Measurements from ENCODE around the gene MIEN1.

Gene MIEN1

GRCh38 chr17:39697961-39698360, 32.4 kb downstream of the MIEN1 start:
- DNase-seq (ENCODE audit: low spot score) = no peak
- TF ChIP-seq CTCF (IDR thresholded peaks at IDR 0.05; ENCODE audit: extremely low read depth, missing control alignments) = no peak

DNA sequence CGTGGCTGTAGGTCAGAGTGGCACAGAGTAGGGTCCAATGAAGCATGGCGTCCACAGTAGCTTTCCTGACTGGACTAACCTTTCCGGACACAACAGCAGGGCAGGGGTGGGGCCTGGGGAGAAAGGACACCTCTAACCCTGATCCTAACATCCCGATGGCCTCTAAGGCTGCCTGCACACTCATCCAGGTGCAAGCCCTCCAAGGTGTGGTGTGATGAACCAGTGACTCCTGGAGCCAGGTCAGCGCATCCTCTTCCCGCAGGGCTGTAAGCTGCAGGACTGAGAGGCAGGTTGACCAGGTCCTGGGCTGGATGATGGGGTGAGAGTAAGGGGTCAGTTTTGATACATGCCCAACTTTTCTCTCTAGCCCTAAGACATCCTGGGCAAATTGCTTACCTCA, 33.6 kb downstream of the MIEN1 start:
- no peak for DNase-seq (ENCODE audit: low spot score)
- no peak for TF ChIP-seq CTCF (IDR thresholded peaks at IDR 0.05; ENCODE audit: extremely low read depth, missing control alignments)

DNA sequence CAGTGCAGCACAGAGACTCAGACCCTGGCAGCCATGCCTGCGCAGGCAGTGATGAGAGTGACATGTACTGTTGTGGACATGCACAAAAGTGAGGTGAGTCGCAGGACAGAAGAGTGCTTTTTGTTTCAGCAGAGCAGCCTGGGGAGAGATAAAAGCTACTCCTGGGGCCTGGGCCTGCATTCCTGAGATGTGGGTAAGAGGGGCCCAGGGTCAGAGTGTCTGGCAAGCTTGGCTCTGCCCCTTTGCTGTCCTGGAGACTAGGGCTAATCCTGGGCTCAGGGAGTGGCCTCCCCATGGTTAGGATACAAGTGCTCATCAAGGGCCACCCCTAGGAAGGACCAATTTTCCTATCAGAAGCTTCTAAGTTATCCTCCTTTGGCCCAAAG, 35.2 kb downstream of the MIEN1 start:
- TF ChIP-seq CTCF (IDR thresholded peaks at IDR 0.05; ENCODE audit: extremely low read depth, missing control alignments) = no peak

DNA sequence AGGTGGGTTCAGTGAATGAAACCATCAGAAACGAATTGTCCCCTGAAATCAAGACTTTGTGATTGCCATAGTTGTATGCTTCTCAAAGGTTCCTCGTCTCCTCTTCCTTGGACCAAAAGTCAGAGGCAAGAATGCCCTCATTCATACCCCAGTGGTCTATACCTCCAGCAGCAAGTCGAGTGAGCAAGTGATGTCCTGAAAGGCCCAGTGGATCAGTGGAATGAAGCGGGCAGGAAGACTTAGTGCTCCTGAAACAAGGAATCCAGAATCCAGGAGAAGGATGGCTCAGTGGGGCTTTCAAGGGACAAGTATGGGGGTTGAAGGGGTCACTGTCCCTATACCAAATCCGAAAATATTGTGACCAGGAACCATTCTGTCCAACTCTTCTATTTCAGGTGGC, 35.7 kb downstream of the MIEN1 start:
- no peak for DNase-seq (ENCODE audit: low spot score)

More for the DNA sequence above, 35.2 kb downstream of the MIEN1 start:
- no peak for DNase-seq (ENCODE audit: low spot score)

DNA sequence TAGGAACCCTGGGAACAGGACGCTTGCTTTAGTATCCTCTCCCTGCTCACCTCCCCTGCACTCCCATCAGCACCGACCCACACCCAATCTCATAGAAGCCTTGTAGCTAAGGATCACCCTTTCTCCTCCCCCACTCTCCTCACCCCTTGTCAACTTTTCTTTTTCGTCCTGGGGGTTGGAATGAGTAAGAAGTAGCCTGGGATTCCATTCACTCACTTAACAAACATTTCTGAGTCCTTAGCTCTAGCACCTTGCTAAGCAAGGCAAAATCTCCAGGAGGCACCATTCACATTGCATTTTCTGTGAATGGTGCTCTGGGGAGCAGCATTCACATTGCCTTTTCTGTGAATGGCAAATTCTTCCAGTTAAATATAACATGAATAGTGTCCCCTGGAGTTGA, 41.4 kb downstream of the MIEN1 start:
- DNase-seq (ENCODE audit: low spot score) = no peak
- TF ChIP-seq CTCF (IDR thresholded peaks at IDR 0.05; ENCODE audit: extremely low read depth, missing control alignments) = no peak

More for the DNA sequence above, 35.7 kb downstream of the MIEN1 start:
- TF ChIP-seq CTCF (IDR thresholded peaks at IDR 0.05; ENCODE audit: extremely low read depth, missing control alignments) = no peak

DNA sequence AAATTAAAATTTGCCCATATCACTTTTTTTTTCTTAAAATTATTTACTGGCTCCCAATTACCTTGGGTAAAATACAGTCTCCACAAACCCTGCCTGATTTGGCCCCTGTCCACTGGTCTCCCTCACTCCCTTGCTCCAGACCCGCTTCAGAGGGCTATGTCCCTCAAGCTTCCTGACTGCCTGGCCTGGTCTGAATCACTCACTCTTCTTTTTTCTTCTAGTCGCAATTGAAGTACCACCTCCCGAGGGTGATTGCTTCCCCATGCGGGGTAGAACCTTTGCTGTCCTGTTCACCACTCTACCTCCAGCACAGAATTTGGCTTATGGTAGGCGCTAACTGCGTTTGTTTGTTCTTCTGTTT, 41.9 kb downstream of the MIEN1 start:
- no peak for TF ChIP-seq CTCF (IDR thresholded peaks at IDR 0.05; ENCODE audit: extremely low read depth, missing control alignments)
- no peak for DNase-seq (ENCODE audit: low spot score)

DNA sequence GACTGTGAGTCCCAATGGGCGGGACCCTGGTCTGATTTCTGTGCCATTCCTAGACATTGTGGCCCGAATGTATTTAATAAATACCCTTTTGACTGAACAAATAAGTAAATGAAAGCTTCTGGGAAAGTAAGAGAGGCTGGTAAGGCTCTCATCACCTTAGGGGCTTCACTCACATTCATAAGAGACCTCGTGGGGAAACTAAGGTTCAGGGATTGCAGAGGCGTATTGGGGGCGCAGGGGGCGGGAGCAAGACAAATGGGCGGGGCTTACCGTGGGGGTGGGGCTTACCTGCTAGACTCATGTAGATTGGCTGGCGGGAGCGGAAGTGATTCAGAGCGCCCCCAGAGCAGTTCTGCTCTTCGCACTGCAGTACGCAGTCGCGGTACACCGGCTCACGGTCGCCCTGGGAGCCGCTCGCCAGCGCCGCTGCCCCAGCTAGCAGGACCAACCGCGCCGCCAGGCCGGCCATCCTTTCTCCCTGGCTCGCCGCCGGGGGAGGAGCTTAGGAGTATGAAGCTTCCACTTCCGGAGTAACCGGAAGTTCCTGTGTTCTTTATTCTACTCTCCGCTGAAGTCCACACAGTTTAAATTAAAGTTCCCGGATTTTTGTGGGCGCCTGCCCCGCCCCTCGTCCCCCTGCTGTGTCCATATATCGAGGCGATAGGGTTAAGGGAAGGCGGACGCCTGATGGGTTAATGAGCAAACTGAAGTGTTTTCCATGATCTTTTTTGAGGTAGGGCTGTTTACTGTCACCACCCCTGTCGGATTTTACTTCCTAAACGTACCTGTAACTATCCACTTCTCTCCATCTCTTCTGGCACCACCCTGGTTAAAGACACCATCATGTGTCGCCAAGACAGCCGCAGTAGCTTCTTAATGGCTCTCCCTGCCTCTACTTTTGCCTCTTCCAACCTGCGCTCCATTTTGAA, 42.5 kb downstream of the MIEN1 start, which contains the start of gene PGAP3:
TSS of gene PGAP3 (minus strand) at position 512 of the 929 bp plus-strand sequence. CDS start at position 469, 43 bp downstream.
- DNase-seq (ENCODE audit: low spot score) = peak; percentile 94
- TF ChIP-seq CTCF (IDR thresholded peaks at IDR 0.05; ENCODE audit: extremely low read depth, missing control alignments) = no peak

Data from GM20000 (cell line).